Uterus (tissue), 4 donors: ENCODE results near the gene HSPB7. TPM values are rescaled to one million over a fixed set of nuclear protein-coding genes. Genes with fewer than 3 reads are reported as not detected.

Experiments used
- DNase-seq, 2 donors: peaks; one replicate each; pipeline ENCODE4 v3.0.0-alpha.2; 2019 to 2020
- H3K27ac ChIP-seq, 2 donors: fragments of 200-600 bp; sonication (generic); 1 replicate in 1 of 2; 2 replicates in 1 of 2; pipeline ENCODE4 v1.5.1; 2016 to 2018
- H3K27me3 ChIP-seq, 2 donors: fragments of 200-600 bp; sonication (generic); one replicate each; pipeline ENCODE4 v1.5.1; 2018 to 2019; ENCODE audit warnings: control low read depth in 1 of 2
- H3K36me3 ChIP-seq, 2 donors: fragments of 200-600 bp; sonication (generic); one replicate each; pipeline ENCODE4 v1.5.1; 2019; ENCODE audit warnings: control low read depth in 1 of 2
- H3K4me1 ChIP-seq, 2 donors: fragments of 200-600 bp; sonication (generic); one replicate each; pipeline ENCODE4 v1.5.1; 2018 to 2019; ENCODE audit warnings: control low read depth in 1 of 2
- H3K4me3 ChIP-seq, 2 donors: fragments of 200-600 bp; sonication (generic); 1 replicate in 1 of 2; 2 replicates in 1 of 2; pipeline ENCODE4 v1.5.1; 2018 to 2019; ENCODE audit warnings: mild to moderate bottlenecking in 1 of 2
- H3K9me3 ChIP-seq, 2 donors: fragments of 200-600 bp; sonication (generic); one replicate each; pipeline ENCODE4 v1.5.1; 2019; ENCODE audit warnings: control low read depth in 1 of 2
- CTCF ChIP-seq, 4 experiments: fragments of 200-600 bp in 2 of 4; fragments of 450-650 bp in 2 of 4; sonication (generic) in 2 of 4; IDR thresholded peaks; one replicate each; pipeline ENCODE4 v1.5.1; 2016 to 2019; ENCODE audit warnings: antibody characterized with exemption in 4 of 4, mild to moderate bottlenecking in 2 of 4, moderate library complexity in 1 of 4
- POLR2A ChIP-seq, 2 donors: fragments of 450-650 bp; IDR thresholded peaks; one replicate each; pipeline ENCODE4 v1.6.1; 2016; ENCODE audit warnings: antibody characterized with exemption in 2 of 2, mild to moderate bottlenecking in 1 of 2, moderate library complexity in 1 of 2
- intact Hi-C: fragments of 100-400 bp; cut with DNase I; formaldehyde crosslinking; loops from one replicate; pipeline ENCODE4 v1.15.1; 2023; ENCODE audit warnings: low total_unique reads
- total RNA-seq, 4 donors: library from RNA; depleted of rRNA in 3 of 4; stranded (reverse); fragments of >200 nt in 3 of 4; gene quantifications; one replicate each; pipeline versions ENCODE4 v1.1.0 to v1.2.4, GENCODE V29; 2014 to 2023
- donor health status: DM: yes; HTN: yes; CAD: no.

The HSPB7 gene
- total RNA-seq, 4 donors from 2014 or later, result 8.7 to 283 (median 22.6) TPM

GRCh38 chr1:16014509-16015482, 3.0 kb downstream of the HSPB7 start:
- Histone ChIP-seq H3K4me1 (peaks cover 20 to 37% of the 10 kb centered on the region in 2 donors), H3K27ac (peak overlapping the region; percentile 97), H3K27me3 (no peaks in the 10 kb centered on the region), H3K36me3 (no peaks in the 10 kb centered on the region), H3K9me3 (no peaks in the 10 kb centered on the region), H3K4me3 (no peak overlapping the region)
- peak; percentile 81 to 90 for DNase-seq
- intact Hi-C loops, result no loop called here
- TF ChIP-seq POLR2A (IDR thresholded peaks at IDR 0.05) (no peak), CTCF (IDR thresholded peaks at IDR 0.05) (no peak)

- no peaks in the 10 kb centered on the region for H3K9me3 ChIP-seq
- H3K27ac ChIP-seq, result peak overlapping the region; percentile 97
- H3K4me3 ChIP-seq, result no peak overlapping the region
- no peak for DNase-seq
- TF ChIP-seq CTCF (IDR thresholded peaks at IDR 0.05) (no peak), POLR2A (IDR thresholded peaks at IDR 0.05) (no peak)
- intact Hi-C loops, result no loop called here
- peaks cover 17 to 32% of the 10 kb centered on the region in 2 donors for H3K4me1 ChIP-seq
- H3K27me3 ChIP-seq, result no peaks in the 10 kb centered on the region
- H3K36me3 ChIP-seq, result no peaks in the 10 kb centered on the region
Measured at GRCh38 chr1:16013908-16014258, 4.0 kb downstream of the HSPB7 start.

- H3K27me3 ChIP-seq, result no peaks in the 10 kb centered on the region
- no peaks in the 10 kb centered on the region for H3K36me3 ChIP-seq
- TF ChIP-seq CTCF (IDR thresholded peaks at IDR 0.05) (no peak), POLR2A (IDR thresholded peaks at IDR 0.05) (peak in 1 of 2 donors; percentile 38)
- H3K4me1 ChIP-seq, result peaks cover 12 to 29% of the 10 kb centered on the region in 2 donors
- peak overlapping the region; percentile 5 to 36 for H3K4me3 ChIP-seq
- peak overlapping the region; percentile 97 for H3K27ac ChIP-seq
- peak; percentile 88 to 91 for DNase-seq
- intact Hi-C loops, result no loop called here
- no peaks in the 10 kb centered on the region for H3K9me3 ChIP-seq
Measured at GRCh38 chr1:16013220-16013907, 4.5 kb downstream of the HSPB7 start.

GRCh38 chr1:16012590-16013219, 5.1 kb downstream of the HSPB7 start:
- H3K36me3 ChIP-seq, result no peaks in the 10 kb centered on the region
- peak overlapping the region; percentile 97 for H3K27ac ChIP-seq
- TF ChIP-seq POLR2A (IDR thresholded peaks at IDR 0.05) (no peak), CTCF (IDR thresholded peaks at IDR 0.05) (no peak)
- H3K4me1 ChIP-seq, result peaks cover 9 to 29% of the 10 kb centered on the region in 2 donors
- H3K9me3 ChIP-seq, result no peaks in the 10 kb centered on the region
- H3K4me3 ChIP-seq, result peak overlapping the region; percentile 5 to 36
- intact Hi-C loops, result no loop called here
- peak; percentile 79 to 81 for DNase-seq
- H3K27me3 ChIP-seq, result no peaks in the 10 kb centered on the region
